Osteocyte (in vitro differentiated cells): ENCODE results near the gene CASP6. TPM values are rescaled to one million over a fixed set of nuclear protein-coding genes. Genes with fewer than 3 reads are reported as not detected.
A peak's percentile ranks its signal among the peaks of the same experiment; 100 is the strongest.

ENCODE experiments used
- DNase-seq: peaks from one replicate; pipeline ENCODE4 v3.0.0; 2021; ENCODE audit warnings: mixed read lengths; ENCODE audit not compliant: unreplicated experiment; ENCODE audit errors: extremely low spot score
- H3K27ac Mint-ChIP-seq: one replicate; pipeline ENCODE4 v1.8.0; 2021; ENCODE audit warnings: mild to moderate bottlenecking, mixed read lengths; ENCODE audit not compliant: unreplicated experiment
- H3K27me3 Mint-ChIP-seq: one replicate; pipeline ENCODE4 v1.8.0; 2021; ENCODE audit warnings: mixed read lengths; ENCODE audit not compliant: unreplicated experiment
- H3K36me3 Mint-ChIP-seq: one replicate; pipeline ENCODE4 v1.8.0; 2021; ENCODE audit warnings: mixed read lengths; ENCODE audit not compliant: unreplicated experiment
- H3K4me1 Mint-ChIP-seq: one replicate; pipeline ENCODE4 v1.8.0; 2021; ENCODE audit warnings: mixed read lengths; ENCODE audit not compliant: unreplicated experiment
- H3K4me3 Mint-ChIP-seq: one replicate; pipeline ENCODE4 v1.8.0; 2021; ENCODE audit warnings: mild to moderate bottlenecking, moderate library complexity, mixed read lengths; ENCODE audit not compliant: unreplicated experiment
- H3K9me3 Mint-ChIP-seq: one replicate; pipeline ENCODE4 v1.8.0; 2021; ENCODE audit warnings: mixed read lengths; ENCODE audit not compliant: unreplicated experiment
- CTCF ChIP-seq: fragments of 200-600 bp; sonication (generic); IDR thresholded peaks from 2 replicates; pipeline ENCODE4 v1.5.0; 2021; ENCODE audit warnings: antibody characterized with exemption, mild to moderate bottlenecking, moderate library complexity
- total RNA-seq: library from RNA; stranded (reverse); gene quantifications from 2 replicates; pipeline ENCODE4 v1.2.1, GENCODE V29; 2021

The CASP6 gene
- total RNA-seq, 1 donor from 2014 or later: 19.8 TPM

- no peak for DNase-seq
- Mint-ChIP-seq H3K9me3 (no peaks in the 10 kb centered on the region), H3K36me3 (no peaks in the 10 kb centered on the region), H3K27me3 (no peaks in the 10 kb centered on the region), H3K4me3 (no peak overlapping the region), H3K27ac (no peak overlapping the region), H3K4me1 (no peaks in the 10 kb centered on the region)
- no peak for TF ChIP-seq CTCF
These were observed 45.3 kb downstream of the CASP6 start for GRCh38 chr4:109657854-109658418.

GRCh38 chr4:109655396-109655795 is 47.8 kb downstream of the CASP6 start:
- Mint-ChIP-seq H3K9me3 (no peaks in the 10 kb centered on the region), H3K4me1 (no peaks in the 10 kb centered on the region), H3K27ac (no peak overlapping the region), H3K4me3 (no peak overlapping the region), H3K27me3 (no peaks in the 10 kb centered on the region), H3K36me3 (no peaks in the 10 kb centered on the region)
- TF ChIP-seq CTCF: no peak
- no peak for DNase-seq

GRCh38 chr4:109649872-109650271 is 53.4 kb downstream of the CASP6 start:
- no peaks in the 10 kb centered on the region for H3K27me3 Mint-ChIP-seq
- H3K27ac Mint-ChIP-seq: no peak overlapping the region
- H3K9me3 Mint-ChIP-seq: peaks cover 6% of the 10 kb centered on the region
- no peak overlapping the region for H3K4me3 Mint-ChIP-seq
- H3K4me1 Mint-ChIP-seq: peaks cover 7% of the 10 kb centered on the region
- H3K36me3 Mint-ChIP-seq: no peaks in the 10 kb centered on the region
- no peak for DNase-seq
- no peak for TF ChIP-seq CTCF

GRCh38 chr4:109648997-109649575 is 54.2 kb downstream of the CASP6 start:
- Mint-ChIP-seq H3K27ac (no peak overlapping the region), H3K4me3 (no peak overlapping the region), H3K36me3 (no peaks in the 10 kb centered on the region), H3K27me3 (no peaks in the 10 kb centered on the region), H3K4me1 (peaks cover 7% of the 10 kb centered on the region), H3K9me3 (peaks cover 6% of the 10 kb centered on the region)
- DNase-seq: no peak
- no peak for TF ChIP-seq CTCF

DNA sequence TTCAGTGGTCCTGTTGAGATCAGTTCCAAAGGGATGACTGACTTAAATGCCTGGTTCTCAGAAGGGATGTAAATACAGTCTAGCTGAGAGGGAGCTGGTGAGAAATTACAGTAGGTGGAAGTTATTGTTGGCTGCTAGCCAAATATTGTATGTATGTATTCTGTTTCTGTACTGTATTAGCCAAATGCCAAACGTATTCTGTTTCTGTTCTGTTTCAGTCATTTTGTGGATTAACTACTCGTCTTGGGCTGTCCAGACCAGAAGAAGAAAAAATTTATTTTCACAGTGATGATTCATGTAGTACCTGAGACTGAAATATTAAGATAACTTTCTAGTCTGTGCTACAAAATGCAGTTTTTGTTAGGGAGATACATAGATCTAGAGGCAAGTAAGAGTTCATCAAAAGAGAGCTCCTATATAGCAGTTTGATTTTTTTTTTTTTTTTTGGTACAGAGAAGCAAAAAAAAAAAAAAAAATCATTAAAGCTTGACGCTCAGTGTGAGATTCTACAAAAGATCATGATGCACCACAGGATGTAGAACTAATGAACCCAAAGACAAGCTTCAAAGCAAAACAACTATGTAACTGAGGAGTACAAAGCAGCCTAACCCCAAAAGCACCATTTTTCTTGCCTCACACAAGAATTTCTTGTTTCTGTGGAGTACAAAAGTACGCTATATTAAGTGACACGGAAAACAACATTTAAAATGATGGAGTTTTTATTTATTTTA is 54.8 kb downstream of the CASP6 start:
- Mint-ChIP-seq H3K9me3 (peaks cover 6% of the 10 kb centered on the region), H3K36me3 (no peaks in the 10 kb centered on the region), H3K27ac (peak overlapping the region; percentile 5), H3K4me3 (no peak overlapping the region), H3K27me3 (no peaks in the 10 kb centered on the region), H3K4me1 (peaks cover 7% of the 10 kb centered on the region)
- no peak for DNase-seq
- no peak for TF ChIP-seq CTCF
